Activated CD8-positive, alpha-beta T cell treated with anti-CD3 and anti-CD28 coated beads for 36 hours (primary cell): Measurements from ENCODE around the gene CBX7. TPM values are rescaled to one million over a fixed set of nuclear protein-coding genes. Genes with fewer than 3 reads are reported as not detected.

Experiments
- ATAC-seq: fragments of 200-7000 bp; cut with Tn5 transposase; one replicate; pipeline ENCODE4 v1.10.0; 2021; ENCODE audit warnings: mild to moderate bottlenecking, moderate library complexity
- CTCF ChIA-PET: fragments of 350-600 bp; sonication (Branson Sonifier 250); formaldehyde crosslinking; loops from one replicate; lab custom pipeline; 2021; ENCODE audit warnings: antibody characterized with exemption; lab: Charles Lee
- POLR2A ChIA-PET: fragments of 350-600 bp; sonication (Branson Sonifier 250); formaldehyde crosslinking; loops from one replicate; lab custom pipeline; 2021; ENCODE audit warnings: antibody characterized with exemption; lab: Charles Lee
- DNase-seq: peaks from one replicate; pipeline ENCODE4 v3.0.0-alpha.2; 2020
- H3K27ac Mint-ChIP-seq: one replicate; pipeline ENCODE4 v1.8.0; 2021; ENCODE audit warnings: mild to moderate bottlenecking, mixed read lengths
- H3K27me3 Mint-ChIP-seq: one replicate; pipeline ENCODE4 v1.8.0; 2021; ENCODE audit warnings: mixed read lengths
- H3K36me3 Mint-ChIP-seq: one replicate; pipeline ENCODE4 v1.8.0; 2021; ENCODE audit warnings: low read depth, mixed read lengths
- H3K4me1 Mint-ChIP-seq: one replicate; pipeline ENCODE4 v1.8.0; 2021; ENCODE audit warnings: low read depth, mixed read lengths
- H3K4me3 Mint-ChIP-seq: one replicate; pipeline ENCODE4 v1.8.0; 2021; ENCODE audit warnings: mild to moderate bottlenecking, moderate library complexity, mixed read lengths
- H3K9me3 Mint-ChIP-seq: one replicate; pipeline ENCODE4 v1.8.0; 2021; ENCODE audit warnings: mixed read lengths
- CTCF ChIP-seq: fragments of 200-600 bp; IDR thresholded peaks from one replicate; pipeline ENCODE4 v1.8.0; 2022; ENCODE audit warnings: antibody characterized with exemption, mild to moderate bottlenecking
- intact Hi-C: fragments of 100-400 bp; cut with micrococcal nuclease; formaldehyde crosslinking; loops from one replicate; pipeline ENCODE4 v1.10.0; 2022
- total RNA-seq, 2 experiments: library from RNA; stranded (reverse); gene quantifications; one replicate each; pipeline ENCODE4 v1.2.3, GENCODE V29; 2021

The CBX7 gene
- total RNA-seq, 2 experiments from 2014 or later: 23.6 to 25.0 TPM

GRCh38 chr22:39117585-39118191 is 34.8 kb downstream of the CBX7 start:
- intact Hi-C loops: loop anchor here (2.0 to 10.0 kb wide), 4 partner anchors 23 to 243 kb away; partner anchors contain the start of gene CBX6
- no peaks in the 10 kb centered on the region for H3K27me3 Mint-ChIP-seq
- H3K9me3 Mint-ChIP-seq: no peaks in the 10 kb centered on the region
- TF ChIP-seq CTCF: peak; percentile 66
- no peaks in the 10 kb centered on the region for H3K36me3 Mint-ChIP-seq
- peaks cover 59% of the 10 kb centered on the region for H3K4me1 Mint-ChIP-seq
- peak overlapping the region; percentile 93 for H3K27ac Mint-ChIP-seq
- ATAC-seq: peak; percentile 70
- POLR2A ChIA-PET: interaction anchor here (1.2 to 1.3 kb wide), 2 partner anchors 35 to 248 kb away, joined by 4 read pairs; no protein-coding TSS in a partner anchor
- CTCF ChIA-PET: interaction anchor here (0.8 to 2.1 kb wide), 18 partner anchors 10 to 248 kb away, joined by 3 to 10 read pairs (median 4); no protein-coding TSS in a partner anchor
- DNase-seq: peak; percentile 91
- peak overlapping the region; percentile 48 for H3K4me3 Mint-ChIP-seq

GRCh38 chr22:39115977-39116621 is 36.4 kb downstream of the CBX7 start:
- Mint-ChIP-seq H3K4me3 (peak overlapping the region; percentile 3), H3K27ac (peak overlapping the region; percentile 93), H3K9me3 (no peaks in the 10 kb centered on the region), H3K4me1 (peaks cover 52% of the 10 kb centered on the region), H3K27me3 (no peaks in the 10 kb centered on the region), H3K36me3 (no peaks in the 10 kb centered on the region)
- POLR2A ChIA-PET: interaction anchor here (0.7 kb wide), 1 partner anchor 203 kb away, joined by 3 read pairs; no protein-coding TSS in a partner anchor
- CTCF ChIA-PET: interaction anchor here (0.6 to 2.3 kb wide), 2 partner anchors 19 to 246 kb away, joined by 3 to 7 read pairs; no protein-coding TSS in a partner anchor
- ATAC-seq: peak; percentile 41
- no peak for TF ChIP-seq CTCF
- peak; percentile 38 for DNase-seq
- intact Hi-C loops: loop anchor here (2.0 to 10.0 kb wide), 4 partner anchors 21 to 241 kb away; partner anchors contain the start of gene CBX6

- H3K36me3 Mint-ChIP-seq: no peaks in the 10 kb centered on the region
- TF ChIP-seq CTCF: no peak
- DNase-seq (no peak), ATAC-seq (no peak)
- no peaks in the 10 kb centered on the region for H3K9me3 Mint-ChIP-seq
- intact Hi-C loops: loop anchor here (5.0 to 10.0 kb wide), 3 partner anchors 33 to 241 kb away; partner anchors contain the start of gene CBX6
- H3K27me3 Mint-ChIP-seq: no peaks in the 10 kb centered on the region
- peaks cover 55% of the 10 kb centered on the region for H3K4me1 Mint-ChIP-seq
- peak overlapping the region; percentile 3 for H3K4me3 Mint-ChIP-seq
- ChIA-PET POLR2A (interaction anchor here (0.7 kb wide), 1 partner anchor 203 kb away, joined by 3 read pairs; no protein-coding TSS in a partner anchor), CTCF (interaction anchor here (0.6 to 2.3 kb wide), 2 partner anchors 20 to 246 kb away, joined by 3 to 7 read pairs; no protein-coding TSS in a partner anchor)
- peak overlapping the region; percentile 78 for H3K27ac Mint-ChIP-seq
Measured at GRCh38 chr22:39115570-39115969, 36.9 kb downstream of the CBX7 start.

GRCh38 chr22:39114112-39114511 is 38.4 kb downstream of the CBX7 start:
- Mint-ChIP-seq H3K27ac (peak overlapping the region; percentile 30), H3K4me1 (peaks cover 55% of the 10 kb centered on the region), H3K4me3 (no peak overlapping the region), H3K36me3 (no peaks in the 10 kb centered on the region), H3K27me3 (no peaks in the 10 kb centered on the region), H3K9me3 (no peaks in the 10 kb centered on the region)
- CTCF ChIA-PET: interaction anchor here (0.9 to 2.3 kb wide), 4 partner anchors 15 to 244 kb away, joined by 3 to 9 read pairs (median 8); no protein-coding TSS in a partner anchor
- DNase-seq (no peak), ATAC-seq (no peak)
- intact Hi-C loops: loop anchor here (10.0 kb wide), 1 partner anchor 239 kb away; the partner anchor contains the start of gene CBX6
- POLR2A ChIA-PET: interaction anchor here (0.6 to 1.9 kb wide), 5 partner anchors 20 to 206 kb away, joined by 3 to 6 read pairs (median 3); partner anchors contain the start of gene RPL3
- no peak for TF ChIP-seq CTCF
